ENCODE results near the gene TRIM37. TPM values are rescaled to one million over a fixed set of nuclear protein-coding genes. Genes with fewer than 3 reads are reported as not detected.
"Not testable (repeated sequence)": the region's sequence is repeated elsewhere in the genome, so short reads cannot be mapped to it uniquely, and the experiment has no call there.

TRIM37 gene
- total and polyA plus RNA-seq, 2 donors from 2014 or later, result 9.7 to 19.1 TPM

GRCh38 chr17:58966208-58966607 lies 140.5 kb downstream of the TRIM37 start:
- DNase-seq (no peak), FAIRE-seq (peak; percentile 69)
- H3K36me3 ChIP-seq (ENCODE audit: control insufficient read depth in 2 of 3, insufficient read depth in 3 of 3, low read length in 3 of 3), result no peaks in the 10 kb centered on the region
- H3K27ac ChIP-seq (ENCODE audit: low read depth in 2 of 2, low read length in 2 of 2), result no peak overlapping the region
- H3K4me3 ChIP-seq (ENCODE audit: low read length in 3 of 3), result no peak overlapping the region
- no peaks in the 10 kb centered on the region for H3K27me3 ChIP-seq (ENCODE audit: control insufficient read depth, insufficient read depth, low read length)
- H3K9me3 ChIP-seq (ENCODE audit: control insufficient read depth in 2 of 3, insufficient read depth in 1 of 3, low read length in 3 of 3), result no peaks in the 10 kb centered on the region
- TF ChIP-seq CTCF (IDR thresholded peaks at IDR 0.05; ENCODE audit: borderline replicate concordance, extremely low read depth, insufficient read depth), result no peak
- intact Hi-C loops (cut with DNase I), result no loop called here
- H3K9ac ChIP-seq (ENCODE audit: low read length in 3 of 3), result no peak overlapping the region
- H3K4me1 ChIP-seq (ENCODE audit: control insufficient read depth in 2 of 3, insufficient read depth in 2 of 3, low read depth in 1 of 3, low read length in 3 of 3), result peaks cover 0 to 3% (median 0%) of the 10 kb centered on the region in 3 donors

GRCh38 chr17:58965221-58965620 lies 141.5 kb downstream of the TRIM37 start:
- Histone ChIP-seq H3K27ac (ENCODE audit: low read depth in 2 of 2, low read length in 2 of 2) (no peak overlapping the region), H3K27me3 (ENCODE audit: control insufficient read depth, insufficient read depth, low read length) (no peaks in the 10 kb centered on the region), H3K4me3 (ENCODE audit: low read length in 3 of 3) (no peak overlapping the region), H3K36me3 (ENCODE audit: control insufficient read depth in 2 of 3, insufficient read depth in 3 of 3, low read length in 3 of 3) (no peaks in the 10 kb centered on the region), H3K9ac (ENCODE audit: low read length in 3 of 3) (no peak overlapping the region), H3K9me3 (ENCODE audit: control insufficient read depth in 2 of 3, insufficient read depth in 1 of 3, low read length in 3 of 3) (no peaks in the 10 kb centered on the region), H3K4me1 (ENCODE audit: control insufficient read depth in 2 of 3, insufficient read depth in 2 of 3, low read depth in 1 of 3, low read length in 3 of 3) (peaks cover 0 to 3% (median 0%) of the 10 kb centered on the region in 3 donors)
- FAIRE-seq (no peak), DNase-seq (peak in 1 of 5 donors; percentile 38)
- no peak for TF ChIP-seq CTCF (IDR thresholded peaks at IDR 0.05; ENCODE audit: borderline replicate concordance, extremely low read depth, insufficient read depth)
- intact Hi-C loops (cut with DNase I), result no loop called here

GRCh38 chr17:58960068-58960467 lies 146.6 kb downstream of the TRIM37 start:
- Histone ChIP-seq H3K27me3 (ENCODE audit: control insufficient read depth, insufficient read depth, low read length) (no peaks in the 10 kb centered on the region), H3K4me1 (ENCODE audit: control insufficient read depth in 2 of 3, insufficient read depth in 2 of 3, low read depth in 1 of 3, low read length in 3 of 3) (no peaks in the 10 kb centered on the region), H3K4me3 (ENCODE audit: low read length in 3 of 3) (no peak overlapping the region), H3K9me3 (ENCODE audit: control insufficient read depth in 2 of 3, insufficient read depth in 1 of 3, low read length in 3 of 3) (no peaks in the 10 kb centered on the region), H3K36me3 (ENCODE audit: control insufficient read depth in 2 of 3, insufficient read depth in 3 of 3, low read length in 3 of 3) (no peaks in the 10 kb centered on the region), H3K9ac (ENCODE audit: low read length in 3 of 3) (no peak overlapping the region), H3K27ac (ENCODE audit: low read depth in 2 of 2, low read length in 2 of 2) (no peak overlapping the region)
- intact Hi-C loops (cut with DNase I), result no loop called here
- peak; percentile 19 for TF ChIP-seq CTCF (IDR thresholded peaks at IDR 0.05; ENCODE audit: borderline replicate concordance, extremely low read depth, insufficient read depth)
- FAIRE-seq (no peak), DNase-seq (peak in 1 of 5 donors; percentile 39)

GRCh38 chr17:58957725-58958073 lies 149.0 kb downstream of the TRIM37 start:
- FAIRE-seq; H3K9ac ChIP-seq (ENCODE audit: low read length in 3 of 3); H3K4me1 ChIP-seq (ENCODE audit: control insufficient read depth in 2 of 3, insufficient read depth in 2 of 3, low read depth in 1 of 3, low read length in 3 of 3); H3K4me3 ChIP-seq (ENCODE audit: low read length in 3 of 3); H3K36me3 ChIP-seq (ENCODE audit: control insufficient read depth in 2 of 3, insufficient read depth in 3 of 3, low read length in 3 of 3); DNase-seq; intact Hi-C loops (cut with DNase I); H3K27ac ChIP-seq (ENCODE audit: low read depth in 2 of 2, low read length in 2 of 2); H3K9me3 ChIP-seq (ENCODE audit: control insufficient read depth in 2 of 3, insufficient read depth in 1 of 3, low read length in 3 of 3); H3K27me3 ChIP-seq (ENCODE audit: control insufficient read depth, insufficient read depth, low read length): not testable (repeated sequence)
